Neural cell (in vitro differentiated cells): ENCODE measurements around the gene MAST4. TPM values are rescaled to one million over a fixed set of nuclear protein-coding genes. Genes with fewer than 3 reads are reported as not detected.

Experiments used
- H2AFZ ChIP-seq: fragments of 200-600, 300-800 bp; sonication (generic), shearing (Covaris generic); 2 replicates; pipeline ENCODE4 v1.6.0; 2014; ENCODE audit warnings: low read depth, mild to moderate bottlenecking, antibody characterized with exemption, low read length, moderate library complexity
- H3F3A ChIP-seq: fragments of 200-600 bp; shearing (Covaris generic); 2 replicates; pipeline ENCODE4 v1.6.1; 2016; ENCODE audit warnings: mild to moderate bottlenecking, moderate library complexity, mixed read lengths, antibody characterized with exemption, low read length; ENCODE audit not compliant: insufficient read depth, poor library complexity, severe bottlenecking
- H3K27ac ChIP-seq: fragments of 200-600, 300-800 bp; sonication (generic), shearing (Covaris generic); 2 replicates; pipeline ENCODE4 v1.5.1; 2014; ENCODE audit warnings: mild to moderate bottlenecking, low read length, moderate library complexity
- H3K27me3 ChIP-seq: fragments of 300-800, 200-600 bp; sonication (generic), shearing (Covaris generic); 2 replicates; pipeline ENCODE4 v1.6.0; 2014; ENCODE audit warnings: mild to moderate bottlenecking, low read depth, low read length, moderate library complexity; ENCODE audit not compliant: insufficient read depth
- H3K36me3 ChIP-seq: fragments of 300-800, 200-600 bp; sonication (generic), shearing (Covaris generic); 2 replicates; pipeline ENCODE4 v1.5.1; 2014; ENCODE audit warnings: mild to moderate bottlenecking, antibody characterized with exemption, low read length, moderate library complexity; ENCODE audit not compliant: insufficient read depth
- H3K4me2 ChIP-seq: fragments of 300-800, 200-600 bp; sonication (generic), shearing (Covaris generic); 2 replicates; pipeline ENCODE4 v1.6.0; 2014; ENCODE audit warnings: mild to moderate bottlenecking, low read length
- H3K4me3 ChIP-seq: fragments of 300-800, 200-600 bp; sonication (generic), shearing (Covaris generic); 2 replicates; pipeline ENCODE4 v1.5.1; 2014; ENCODE audit warnings: mild to moderate bottlenecking, low read length, moderate library complexity
- H3K79me2 ChIP-seq: fragments of 200-600 bp; shearing (Covaris generic); replicated peaks from 2 replicates; pipeline ENCODE4 v1.6.0; 2014; ENCODE audit warnings: mild to moderate bottlenecking, low read length, moderate library complexity; ENCODE audit not compliant: insufficient read depth
- H3K9ac ChIP-seq: fragments of 300-800, 200-600 bp; sonication (generic), shearing (Covaris generic); 2 replicates; pipeline ENCODE4 v1.6.1; 2016; ENCODE audit warnings: mild to moderate bottlenecking, low read length, mixed read lengths
- H3K9me2 ChIP-seq: fragments of 200-600 bp; shearing (Covaris generic); 2 replicates; pipeline ENCODE4 v1.6.1; 2016; ENCODE audit warnings: mild to moderate bottlenecking, low read length, mixed read lengths; ENCODE audit not compliant: insufficient read depth
- H3K9me3 ChIP-seq: fragments of 200-600, 300-800 bp; sonication (generic), shearing (Covaris generic); 2 replicates; pipeline ENCODE4 v1.6.1; 2016; ENCODE audit warnings: mild to moderate bottlenecking, mixed run types, low read length, moderate library complexity, mixed read lengths
- H4K20me1 ChIP-seq: fragments of 200-600 bp; shearing (Covaris generic); 2 replicates; pipeline ENCODE4 v1.6.1; 2016; ENCODE audit warnings: mild to moderate bottlenecking, mixed run types; ENCODE audit not compliant: insufficient read depth
- EP300 ChIP-seq: fragments of 450-650 bp; conservative IDR thresholded peaks from 2 replicates; pipeline ENCODE4 v1.6.1; 2014; ENCODE audit warnings: antibody characterized with exemption, mild to moderate bottlenecking, moderate library complexity; ENCODE audit not compliant: poor library complexity, severe bottlenecking
- EZH2 ChIP-seq: fragments of 200-600, 300-800 bp; shearing (Covaris generic), sonication (generic); IDR thresholded peaks from 2 replicates; pipeline ENCODE4 v1.6.1; 2014; ENCODE audit warnings: antibody characterized with exemption, low read length, borderline replicate concordance, mild to moderate bottlenecking; ENCODE audit not compliant: insufficient read depth, poor library complexity, severe bottlenecking
- MXI1 ChIP-seq: fragments of 450-650 bp; conservative IDR thresholded peaks from 2 replicates; pipeline ENCODE4 v1.6.1; 2014; ENCODE audit warnings: antibody characterized with exemption, mild to moderate bottlenecking; ENCODE audit not compliant: poor library complexity, severe bottlenecking
- POLR2AphosphoS5 ChIP-seq: IDR thresholded peaks from 2 replicates; pipeline ENCODE4 v1.6.1; 2012
- RAD21 ChIP-seq: fragments of 450-650 bp; conservative IDR thresholded peaks from 2 replicates; pipeline ENCODE4 v1.6.1; 2014; ENCODE audit warnings: antibody characterized with exemption, mild to moderate bottlenecking, moderate library complexity
- SMC3 ChIP-seq: fragments of 450-650 bp; conservative IDR thresholded peaks from 2 replicates; pipeline ENCODE4 v1.6.1; 2014; ENCODE audit warnings: antibody characterized with exemption, mild to moderate bottlenecking, moderate library complexity; ENCODE audit not compliant: poor library complexity
- TAF1 ChIP-seq: IDR thresholded peaks from 2 replicates; pipeline ENCODE4 v1.6.1; 2012; ENCODE audit warnings: low read depth
- polyA plus RNA-seq: library from polyadenylated mRNA; depleted of rRNA; stranded (reverse); fragments of >200 nt; gene quantifications from 2 replicates; pipeline ENCODE4 v1.2.3, GENCODE V29; 2014
- TF ChIP-seq, protein P1 (sequence below): IDR thresholded peaks from 2 replicates; pipeline ENCODE4 v1.6.1; 2012; ENCODE audit warnings: borderline replicate concordance
- TF ChIP-seq, protein P2 (sequence below): fragments of 450-650 bp; IDR thresholded peaks from 2 replicates; pipeline ENCODE4 v1.5.1; 2014; ENCODE audit warnings: antibody characterized with exemption, mild to moderate bottlenecking, moderate library complexity; ENCODE audit not compliant: poor library complexity, severe bottlenecking

The MAST4 gene
- polyA plus RNA-seq, 1 donor from 2014 or later = 2.3 TPM

GRCh38 chr5:67189079-67189354, 592.8 kb downstream of the MAST4 start:
- no peaks in the 10 kb centered on the region for H3K36me3 ChIP-seq

GRCh38 chr5:67189931-67190330, 593.7 kb downstream of the MAST4 start:
- Histone ChIP-seq H3F3A (no peaks in the 10 kb centered on the region), H3K27me3 (no peaks in the 10 kb centered on the region), H4K20me1 (no peaks in the 10 kb centered on the region), H3K36me3 (no peaks in the 10 kb centered on the region), H3K9me2 (no peaks in the 10 kb centered on the region), H2AFZ (no peak overlapping the region), H3K79me2 (no peaks in the 10 kb centered on the region), H3K27ac (no peak overlapping the region), H3K4me3 (no peak overlapping the region), H3K9ac (no peak overlapping the region), H3K9me3 (no peaks in the 10 kb centered on the region), H3K4me2 (no peak overlapping the region)
- TF ChIP-seq RAD21 (no peak), TAF1 (no peak), EZH2 (no peak), EP300 (no peak), MXI1 (no peak), SMC3 (no peak), POLR2AphosphoS5 (no peak)
- TF ChIP-seq, protein P1, sequence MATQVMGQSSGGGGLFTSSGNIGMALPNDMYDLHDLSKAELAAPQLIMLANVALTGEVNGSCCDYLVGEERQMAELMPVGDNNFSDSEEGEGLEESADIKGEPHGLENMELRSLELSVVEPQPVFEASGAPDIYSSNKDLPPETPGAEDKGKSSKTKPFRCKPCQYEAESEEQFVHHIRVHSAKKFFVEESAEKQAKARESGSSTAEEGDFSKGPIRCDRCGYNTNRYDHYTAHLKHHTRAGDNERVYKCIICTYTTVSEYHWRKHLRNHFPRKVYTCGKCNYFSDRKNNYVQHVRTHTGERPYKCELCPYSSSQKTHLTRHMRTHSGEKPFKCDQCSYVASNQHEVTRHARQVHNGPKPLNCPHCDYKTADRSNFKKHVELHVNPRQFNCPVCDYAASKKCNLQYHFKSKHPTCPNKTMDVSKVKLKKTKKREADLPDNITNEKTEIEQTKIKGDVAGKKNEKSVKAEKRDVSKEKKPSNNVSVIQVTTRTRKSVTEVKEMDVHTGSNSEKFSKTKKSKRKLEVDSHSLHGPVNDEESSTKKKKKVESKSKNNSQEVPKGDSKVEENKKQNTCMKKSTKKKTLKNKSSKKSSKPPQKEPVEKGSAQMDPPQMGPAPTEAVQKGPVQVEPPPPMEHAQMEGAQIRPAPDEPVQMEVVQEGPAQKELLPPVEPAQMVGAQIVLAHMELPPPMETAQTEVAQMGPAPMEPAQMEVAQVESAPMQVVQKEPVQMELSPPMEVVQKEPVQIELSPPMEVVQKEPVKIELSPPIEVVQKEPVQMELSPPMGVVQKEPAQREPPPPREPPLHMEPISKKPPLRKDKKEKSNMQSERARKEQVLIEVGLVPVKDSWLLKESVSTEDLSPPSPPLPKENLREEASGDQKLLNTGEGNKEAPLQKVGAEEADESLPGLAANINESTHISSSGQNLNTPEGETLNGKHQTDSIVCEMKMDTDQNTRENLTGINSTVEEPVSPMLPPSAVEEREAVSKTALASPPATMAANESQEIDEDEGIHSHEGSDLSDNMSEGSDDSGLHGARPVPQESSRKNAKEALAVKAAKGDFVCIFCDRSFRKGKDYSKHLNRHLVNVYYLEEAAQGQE = no peak
- TF ChIP-seq, protein P2, sequence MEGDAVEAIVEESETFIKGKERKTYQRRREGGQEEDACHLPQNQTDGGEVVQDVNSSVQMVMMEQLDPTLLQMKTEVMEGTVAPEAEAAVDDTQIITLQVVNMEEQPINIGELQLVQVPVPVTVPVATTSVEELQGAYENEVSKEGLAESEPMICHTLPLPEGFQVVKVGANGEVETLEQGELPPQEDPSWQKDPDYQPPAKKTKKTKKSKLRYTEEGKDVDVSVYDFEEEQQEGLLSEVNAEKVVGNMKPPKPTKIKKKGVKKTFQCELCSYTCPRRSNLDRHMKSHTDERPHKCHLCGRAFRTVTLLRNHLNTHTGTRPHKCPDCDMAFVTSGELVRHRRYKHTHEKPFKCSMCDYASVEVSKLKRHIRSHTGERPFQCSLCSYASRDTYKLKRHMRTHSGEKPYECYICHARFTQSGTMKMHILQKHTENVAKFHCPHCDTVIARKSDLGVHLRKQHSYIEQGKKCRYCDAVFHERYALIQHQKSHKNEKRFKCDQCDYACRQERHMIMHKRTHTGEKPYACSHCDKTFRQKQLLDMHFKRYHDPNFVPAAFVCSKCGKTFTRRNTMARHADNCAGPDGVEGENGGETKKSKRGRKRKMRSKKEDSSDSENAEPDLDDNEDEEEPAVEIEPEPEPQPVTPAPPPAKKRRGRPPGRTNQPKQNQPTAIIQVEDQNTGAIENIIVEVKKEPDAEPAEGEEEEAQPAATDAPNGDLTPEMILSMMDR = no peak

More at GRCh38 chr5:67189079-67189354, 592.8 kb downstream of the MAST4 start:
- H3K4me2 ChIP-seq = peak overlapping the region; percentile 20
- H3F3A ChIP-seq = no peaks in the 10 kb centered on the region
- H3K9me3 ChIP-seq = no peaks in the 10 kb centered on the region
- TF ChIP-seq EP300 = no peak
- no peak for TF ChIP-seq POLR2AphosphoS5
- TF ChIP-seq, protein P1 = no peak
- TF ChIP-seq SMC3 = no peak
- TF ChIP-seq RAD21 = no peak
- no peak for TF ChIP-seq EZH2
- TF ChIP-seq TAF1 = no peak
- no peak for TF ChIP-seq MXI1
- TF ChIP-seq, protein P2 = no peak
- H3K27ac ChIP-seq = no peak overlapping the region
- H3K9me2 ChIP-seq = no peaks in the 10 kb centered on the region
- H3K4me3 ChIP-seq = no peak overlapping the region
- H4K20me1 ChIP-seq = no peaks in the 10 kb centered on the region
- H3K9ac ChIP-seq = no peak overlapping the region
- no peaks in the 10 kb centered on the region for H3K79me2 ChIP-seq
- no peaks in the 10 kb centered on the region for H3K27me3 ChIP-seq
- no peak overlapping the region for H2AFZ ChIP-seq
